Epithelial cell of proximal tubule (primary cell): Measurements from ENCODE around the gene GATD1. TPM values are rescaled to one million over a fixed set of nuclear protein-coding genes. Genes with fewer than 3 reads are reported as not detected.

ENCODE experiments used
- DNase-seq: peaks from one replicate; pipeline ENCODE4 v3.0.0-alpha.2; 2011; ENCODE audit warnings: low read depth
- H3K4me3 ChIP-seq: 2 replicates; pipeline ENCODE4 v1.5.1; 2011; ENCODE audit warnings: low read depth, mild to moderate bottlenecking, low read length
- total RNA-seq: library from RNA; depleted of rRNA; stranded (reverse); fragments of >200 nt; gene quantifications from 2 replicates; pipeline ENCODE4 v1.2.3, GENCODE V29; 2015
- TF ChIP-seq, protein P1 (sequence below): conservative IDR thresholded peaks from 2 replicates; pipeline ENCODE4 v1.5.1; 2012; ENCODE audit warnings: low read depth, mild to moderate bottlenecking, low read length

GATD1 gene
- total RNA-seq, 1 donor from 2014 or later = 68.8 TPM

DNA sequence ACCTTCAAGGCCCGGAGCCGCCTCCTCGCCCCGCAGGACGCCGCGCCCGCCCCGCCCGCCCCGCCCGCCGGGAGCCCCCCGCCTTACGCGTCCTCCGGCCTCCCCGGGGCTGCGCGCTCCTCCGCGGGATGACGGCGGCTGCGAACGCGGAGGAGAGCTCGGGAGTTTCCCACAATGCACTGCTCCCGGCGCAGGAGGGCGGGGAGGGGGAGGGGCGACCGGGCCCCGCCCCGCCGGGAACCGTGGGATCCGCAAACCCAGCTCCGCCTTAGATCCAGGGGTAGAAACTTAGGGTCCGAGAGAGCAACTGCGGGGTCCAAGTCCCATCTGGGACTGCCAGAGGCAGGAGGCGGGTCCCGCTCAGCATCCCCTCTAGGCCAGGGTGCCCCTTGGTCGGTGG, 12.7 kb upstream of the GATD1 start, which contains the start of gene CEND1:
Gene CEND1 (minus strand): TSS at position 148 of the 400 bp plus-strand sequence. CDS start 1,514 bp downstream, outside the sequence.
- H3K4me3 ChIP-seq = no peak within 1 kb of the TSS
- TF ChIP-seq, protein P1, sequence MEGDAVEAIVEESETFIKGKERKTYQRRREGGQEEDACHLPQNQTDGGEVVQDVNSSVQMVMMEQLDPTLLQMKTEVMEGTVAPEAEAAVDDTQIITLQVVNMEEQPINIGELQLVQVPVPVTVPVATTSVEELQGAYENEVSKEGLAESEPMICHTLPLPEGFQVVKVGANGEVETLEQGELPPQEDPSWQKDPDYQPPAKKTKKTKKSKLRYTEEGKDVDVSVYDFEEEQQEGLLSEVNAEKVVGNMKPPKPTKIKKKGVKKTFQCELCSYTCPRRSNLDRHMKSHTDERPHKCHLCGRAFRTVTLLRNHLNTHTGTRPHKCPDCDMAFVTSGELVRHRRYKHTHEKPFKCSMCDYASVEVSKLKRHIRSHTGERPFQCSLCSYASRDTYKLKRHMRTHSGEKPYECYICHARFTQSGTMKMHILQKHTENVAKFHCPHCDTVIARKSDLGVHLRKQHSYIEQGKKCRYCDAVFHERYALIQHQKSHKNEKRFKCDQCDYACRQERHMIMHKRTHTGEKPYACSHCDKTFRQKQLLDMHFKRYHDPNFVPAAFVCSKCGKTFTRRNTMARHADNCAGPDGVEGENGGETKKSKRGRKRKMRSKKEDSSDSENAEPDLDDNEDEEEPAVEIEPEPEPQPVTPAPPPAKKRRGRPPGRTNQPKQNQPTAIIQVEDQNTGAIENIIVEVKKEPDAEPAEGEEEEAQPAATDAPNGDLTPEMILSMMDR = no peak
- no peak for DNase-seq

DNA sequence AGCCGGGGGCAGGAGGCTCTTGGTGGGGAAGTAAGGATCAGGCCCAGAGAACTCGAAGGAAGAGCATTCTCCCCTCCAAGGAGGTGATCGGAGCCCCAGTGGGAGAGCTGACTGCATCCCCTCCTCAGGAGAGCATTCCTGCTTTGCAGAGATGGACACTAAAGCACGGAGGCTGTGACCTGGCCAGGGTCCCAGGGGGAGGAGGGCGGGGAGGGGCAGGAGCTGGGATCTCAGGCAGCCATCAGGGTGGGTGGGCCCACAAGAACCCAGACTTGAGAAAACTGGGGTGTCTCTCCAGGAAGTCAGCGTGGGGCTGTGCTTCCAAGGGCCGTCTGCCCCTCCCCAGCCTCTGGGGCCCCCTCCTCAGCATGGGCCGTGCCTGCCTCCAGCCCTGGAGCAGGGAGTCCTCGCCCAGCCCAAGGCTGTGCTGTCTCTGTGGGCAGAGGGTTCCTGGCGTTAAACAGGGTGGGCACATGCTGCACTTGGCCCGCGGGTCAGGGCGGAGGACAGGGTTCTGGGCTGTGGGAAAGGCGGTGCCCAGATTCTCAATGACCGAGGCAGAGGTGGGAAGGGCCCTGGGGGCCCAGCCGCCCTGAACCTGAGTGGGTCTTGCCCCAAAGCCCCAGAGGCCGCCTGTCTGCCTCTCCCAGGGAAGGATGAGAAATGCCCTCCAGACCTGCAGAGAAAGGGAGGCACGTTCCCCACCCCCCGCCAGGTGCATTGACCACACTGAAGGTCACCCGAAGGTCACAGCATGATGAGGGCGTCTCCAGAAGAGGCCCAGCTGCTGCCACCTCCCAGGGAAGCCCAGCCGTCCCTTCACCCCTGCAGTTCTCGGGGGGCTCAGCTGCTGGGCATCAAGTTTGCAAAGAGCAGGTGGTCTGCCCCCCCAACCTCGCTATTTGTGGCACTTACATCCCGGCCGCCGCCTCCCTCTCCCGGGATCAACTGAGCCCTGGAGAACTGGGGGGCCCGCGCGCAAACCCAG, 12.0 kb upstream of the GATD1 start:
- TF ChIP-seq, protein P1 = no peak
- H3K4me3 ChIP-seq = no peak overlapping the region
- no peak for DNase-seq

DNA sequence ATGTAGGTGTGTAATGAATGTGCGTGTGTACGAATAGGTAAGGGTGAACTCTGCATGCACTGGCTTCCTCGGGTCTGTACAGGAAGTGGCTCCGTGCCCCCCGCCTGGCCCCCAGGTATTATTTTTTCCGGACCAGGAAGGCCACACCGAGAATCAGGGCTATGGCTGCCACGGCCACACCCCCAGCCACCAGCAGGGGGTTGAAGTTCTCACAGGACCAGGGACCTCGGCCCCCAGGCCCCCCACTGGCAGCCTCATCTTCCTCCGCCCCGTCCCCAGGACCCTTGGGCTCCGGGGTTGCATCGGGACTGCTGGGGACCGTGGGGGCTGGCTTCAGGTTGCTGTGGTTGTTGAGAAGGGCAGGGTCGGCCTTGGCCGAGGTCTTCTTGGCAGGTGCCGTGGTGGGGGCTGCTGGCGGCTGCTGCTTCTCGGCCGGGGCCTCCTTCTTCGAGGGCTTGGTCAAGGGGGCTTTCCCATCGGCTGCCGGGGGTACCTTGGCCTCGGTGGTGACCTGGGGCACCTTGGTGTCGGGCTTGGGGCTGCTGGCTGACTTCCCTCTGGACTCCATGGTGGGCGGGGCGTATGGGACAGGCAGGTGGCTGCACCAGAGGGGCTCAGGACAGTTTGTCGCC, 10.8 kb upstream of the GATD1 start:
- no peak overlapping the region for H3K4me3 ChIP-seq
- TF ChIP-seq, protein P1 = no peak
- no peak for DNase-seq

DNA sequence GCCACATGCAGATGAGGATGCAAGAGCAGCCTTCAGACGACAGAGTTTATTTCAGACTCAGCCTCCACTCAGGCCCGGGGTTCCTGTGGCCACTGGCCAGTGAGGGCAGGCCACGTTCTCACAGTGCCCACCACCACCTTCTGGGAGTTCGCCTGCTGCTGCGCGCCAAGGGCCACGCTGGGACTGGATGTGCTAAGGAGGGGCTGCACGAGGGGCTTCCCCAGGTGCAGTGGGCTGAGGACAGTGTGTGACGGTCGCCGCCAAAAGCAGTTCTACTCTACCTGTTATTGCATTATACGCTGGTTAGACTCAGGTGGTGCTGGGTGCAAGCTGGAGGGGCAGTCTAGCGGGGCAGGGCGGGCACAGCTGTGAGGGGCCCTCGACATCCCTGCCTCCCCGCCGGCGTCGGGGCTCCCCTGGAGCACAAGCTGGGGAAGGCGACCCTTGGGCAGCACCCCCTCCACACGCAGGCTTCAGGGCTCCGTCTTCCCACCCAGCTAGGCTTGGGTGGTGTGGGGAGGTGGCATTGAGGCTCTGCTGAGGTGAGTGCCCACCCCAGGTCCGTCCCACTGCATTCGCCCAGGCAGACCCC, 9.9 kb upstream of the GATD1 start:
- no peak for DNase-seq
- TF ChIP-seq, protein P1 = no peak

DNA sequence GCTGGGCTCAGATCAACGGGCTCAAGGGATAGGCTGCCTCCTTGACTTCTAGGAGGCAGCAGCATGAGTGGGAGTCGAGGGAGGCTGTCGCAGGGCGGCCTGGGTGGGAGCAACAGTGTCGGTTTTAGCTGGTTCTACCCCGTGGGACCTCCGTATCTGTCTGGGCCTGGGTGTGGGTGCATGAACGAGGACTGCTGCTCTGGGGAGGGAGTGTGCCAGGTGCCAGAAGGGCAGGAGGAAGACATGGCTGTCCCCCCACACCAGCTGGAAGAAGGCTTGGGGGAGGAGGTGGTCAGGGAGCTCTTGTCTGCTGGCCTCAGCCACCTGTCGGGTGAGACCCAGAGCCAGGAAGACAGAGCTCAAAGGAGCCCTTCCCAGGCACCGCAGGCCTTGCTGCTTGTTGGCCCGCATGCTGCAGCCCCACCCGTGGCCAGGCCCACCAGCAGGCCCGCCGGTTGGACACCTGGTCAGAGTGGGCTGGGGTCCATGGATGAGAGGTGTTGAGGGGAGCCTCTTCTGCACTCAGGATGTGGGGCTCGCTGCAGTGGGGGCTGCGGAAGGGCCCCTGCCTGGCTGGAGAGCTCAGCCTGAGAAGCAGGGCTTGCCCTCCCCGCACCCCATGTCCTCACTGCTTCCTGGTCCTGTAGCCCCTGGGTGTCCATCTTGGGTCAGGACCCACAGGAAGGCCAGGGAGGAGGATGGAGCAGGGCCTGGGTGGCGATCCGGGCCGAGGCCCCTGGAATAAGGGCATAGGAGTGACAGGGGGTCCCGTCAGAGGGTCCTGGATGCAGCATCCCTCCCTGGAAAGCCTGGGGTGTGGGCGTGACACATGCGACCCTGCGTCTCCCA, 9.2 kb upstream of the GATD1 start:
- TF ChIP-seq, protein P1 = no peak
- H3K4me3 ChIP-seq = no peak overlapping the region
- no peak for DNase-seq

More for the DNA sequence above, 9.9 kb upstream of the GATD1 start:
- no peak overlapping the region for H3K4me3 ChIP-seq

DNA sequence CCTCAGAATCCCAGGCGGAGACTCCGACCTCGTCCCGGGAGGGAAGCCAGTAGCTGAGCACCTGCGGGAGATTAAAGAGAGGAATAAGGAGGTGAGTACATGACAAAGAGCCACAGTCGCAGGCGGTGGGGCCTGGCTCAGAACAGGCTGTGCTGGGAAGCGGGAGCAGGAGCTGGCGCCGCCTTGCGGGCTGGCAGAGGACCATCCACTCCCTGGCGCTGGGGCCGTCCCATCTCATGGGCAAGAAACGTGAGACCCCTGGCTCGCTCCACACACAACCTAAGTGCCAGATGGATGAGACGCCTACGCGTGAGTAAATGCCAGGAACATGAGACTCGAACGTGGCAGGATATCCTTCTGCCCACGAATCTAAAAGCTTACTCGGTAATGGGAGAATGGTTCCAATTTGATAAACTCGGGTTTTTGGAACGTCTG, 6.3 kb upstream of the GATD1 start:
- TF ChIP-seq, protein P1 = peak; percentile 52
- H3K4me3 ChIP-seq = no peak overlapping the region
- no peak for DNase-seq
